ENCODE measurements around the gene GUCY1A1.

The GUCY1A1 gene

GRCh38 chr4:155656025-155656424 is 10.6 kb upstream of the GUCY1A1 start:
- TF ChIP-seq CTCF (IDR thresholded peaks at IDR 0.05; ENCODE audit: low read depth, low read length, missing control alignments): no peak
- no peak overlapping the region for H3K4me3 ChIP-seq (ENCODE audit: low read depth, low read length)
- no peak for DNase-seq
- no peaks in the 10 kb centered on the region for H3K27me3 ChIP-seq (replicated peaks)
- no peak overlapping the region for H3K27ac ChIP-seq
- in situ Hi-C loops (cut with HindIII; ENCODE audit: low pct_ligation_motif_present, low sequenced_read_pairs): no loop called here
- H3K36me3 ChIP-seq (replicated peaks): no peaks in the 10 kb centered on the region

GRCh38 chr4:155657169-155657568 is 9.5 kb upstream of the GUCY1A1 start:
- TF ChIP-seq CTCF (IDR thresholded peaks at IDR 0.05; ENCODE audit: low read depth, low read length, missing control alignments): no peak
- DNase-seq: no peak
- no peak overlapping the region for H3K4me3 ChIP-seq (ENCODE audit: low read depth, low read length)
- no peaks in the 10 kb centered on the region for H3K36me3 ChIP-seq (replicated peaks)
- no peak overlapping the region for H3K27ac ChIP-seq
- no peaks in the 10 kb centered on the region for H3K27me3 ChIP-seq (replicated peaks)
- in situ Hi-C loops (cut with HindIII; ENCODE audit: low pct_ligation_motif_present, low sequenced_read_pairs): no loop called here

GRCh38 chr4:155657985-155658680 is 8.5 kb upstream of the GUCY1A1 start:
- no peak overlapping the region for H3K4me3 ChIP-seq (ENCODE audit: low read depth, low read length)
- no peak for DNase-seq
- H3K27me3 ChIP-seq (replicated peaks): no peaks in the 10 kb centered on the region
- no peak for TF ChIP-seq CTCF (IDR thresholded peaks at IDR 0.05; ENCODE audit: low read depth, low read length, missing control alignments)
- H3K27ac ChIP-seq: no peak overlapping the region
- in situ Hi-C loops (cut with HindIII; ENCODE audit: low pct_ligation_motif_present, low sequenced_read_pairs): no loop called here
- no peaks in the 10 kb centered on the region for H3K36me3 ChIP-seq (replicated peaks)

GRCh38 chr4:155658681-155659064 is 8.0 kb upstream of the GUCY1A1 start:
- Histone ChIP-seq H3K27me3 (replicated peaks) (no peaks in the 10 kb centered on the region), H3K27ac (no peak overlapping the region), H3K36me3 (replicated peaks) (no peaks in the 10 kb centered on the region), H3K4me3 (ENCODE audit: low read depth, low read length) (no peak overlapping the region)
- TF ChIP-seq CTCF (IDR thresholded peaks at IDR 0.05; ENCODE audit: low read depth, low read length, missing control alignments): no peak
- DNase-seq: no peak
- in situ Hi-C loops (cut with HindIII; ENCODE audit: low pct_ligation_motif_present, low sequenced_read_pairs): no loop called here

GRCh38 chr4:155659176-155659575 is 7.5 kb upstream of the GUCY1A1 start:
- in situ Hi-C loops (cut with HindIII; ENCODE audit: low pct_ligation_motif_present, low sequenced_read_pairs): no loop called here
- Histone ChIP-seq H3K36me3 (replicated peaks) (no peaks in the 10 kb centered on the region), H3K4me3 (ENCODE audit: low read depth, low read length) (no peak overlapping the region), H3K27ac (no peak overlapping the region), H3K27me3 (replicated peaks) (no peaks in the 10 kb centered on the region)
- no peak for DNase-seq
- no peak for TF ChIP-seq CTCF (IDR thresholded peaks at IDR 0.05; ENCODE audit: low read depth, low read length, missing control alignments)

- no peak for DNase-seq
- Histone ChIP-seq H3K36me3 (replicated peaks) (no peaks in the 10 kb centered on the region), H3K27me3 (replicated peaks) (no peaks in the 10 kb centered on the region), H3K27ac (no peak overlapping the region), H3K4me3 (ENCODE audit: low read depth, low read length) (no peak overlapping the region)
- TF ChIP-seq CTCF (IDR thresholded peaks at IDR 0.05; ENCODE audit: low read depth, low read length, missing control alignments): no peak
- in situ Hi-C loops (cut with HindIII; ENCODE audit: low pct_ligation_motif_present, low sequenced_read_pairs): no loop called here
Measured at GRCh38 chr4:155660436-155660835, 6.2 kb upstream of the GUCY1A1 start.
